Liver (tissue), 9 donors: ENCODE data around the gene MEOX2. TPM values are rescaled to one million over a fixed set of nuclear protein-coding genes. Genes with fewer than 3 reads are reported as not detected.

Experiments used
- DNase-seq: peaks from one replicate; pipeline ENCODE4 v3.0.0-alpha.2; 2017; ENCODE audit warnings: low spot score
- H3K27ac ChIP-seq, 2 donors: one replicate each; pipeline ENCODE4 v1.7.0; 2013; ENCODE audit warnings: inconsistent platforms in 2 of 2, low read length in 2 of 2, control low read depth in 1 of 2, low read depth in 1 of 2, mild to moderate bottlenecking in 1 of 2
- H3K27me3 ChIP-seq, 4 donors: one replicate each; pipeline versions ENCODE4 v1.6.1 to v1.7.0; 2013; ENCODE audit warnings: low read length in 3 of 4, inconsistent platforms in 1 of 4, mild to moderate bottlenecking in 1 of 4, moderate library complexity in 1 of 4; ENCODE audit not compliant: control insufficient read depth in 4 of 4, insufficient read depth in 4 of 4
- H3K36me3 ChIP-seq, 4 donors: one replicate each; pipeline versions ENCODE4 v1.6.1 to v1.7.0; 2013; ENCODE audit warnings: low read length in 3 of 4, mild to moderate bottlenecking in 3 of 4, low read depth in 1 of 4, moderate library complexity in 1 of 4; ENCODE audit not compliant: control insufficient read depth in 4 of 4, insufficient read depth in 3 of 4
- H3K4me1 ChIP-seq, 4 donors: one replicate each; pipeline versions ENCODE4 v1.6.1 to v1.7.0; 2013; ENCODE audit warnings: low read length in 3 of 4, mild to moderate bottlenecking in 3 of 4, moderate library complexity in 1 of 4; ENCODE audit not compliant: control insufficient read depth in 4 of 4, insufficient read depth in 4 of 4
- H3K4me3 ChIP-seq, 3 donors: one replicate each; pipeline versions ENCODE4 v1.6.1 to v1.7.0; 2013; ENCODE audit warnings: low read length in 3 of 3, control low read depth in 1 of 3, low read depth in 1 of 3, mild to moderate bottlenecking in 1 of 3
- H3K9ac ChIP-seq, 2 donors: one replicate each; pipeline ENCODE4 v1.7.0; 2013; ENCODE audit warnings: low read length in 2 of 2, mild to moderate bottlenecking in 2 of 2, moderate library complexity in 2 of 2, control low read depth in 1 of 2, low read depth in 1 of 2
- H3K9me3 ChIP-seq, 4 donors: one replicate each; pipeline versions ENCODE4 v1.6.1 to v1.7.0; 2013; ENCODE audit warnings: low read length in 3 of 4; ENCODE audit not compliant: control insufficient read depth in 4 of 4
- EGR1 ChIP-seq, 2 donors: IDR thresholded peaks; 2 replicates each; pipeline ENCODE4 v1.6.1; 2016 to 2018; ENCODE audit warnings: antibody characterized with exemption in 2 of 2, low read depth in 2 of 2
- GABPA ChIP-seq, 2 donors: IDR thresholded peaks in 1 of 2; conservative IDR thresholded peaks in 1 of 2; 2 replicates each; pipeline ENCODE4 v1.6.1; 2016; ENCODE audit warnings: antibody characterized with exemption in 2 of 2, mild to moderate bottlenecking in 1 of 2, moderate library complexity in 1 of 2
- HNF4A ChIP-seq, 2 donors: conservative IDR thresholded peaks; 2 replicates each; pipeline ENCODE4 v1.6.1; 2016; ENCODE audit warnings: antibody characterized with exemption in 2 of 2, mild to moderate bottlenecking in 2 of 2
- HNF4G ChIP-seq: IDR thresholded peaks from 2 replicates; pipeline ENCODE4 v1.6.1; 2016; ENCODE audit warnings: antibody characterized with exemption
- NR2F2 ChIP-seq: IDR thresholded peaks from 2 replicates; pipeline ENCODE4 v1.6.1; 2016; ENCODE audit warnings: antibody characterized with exemption
- SP1 ChIP-seq: IDR thresholded peaks from 2 replicates; pipeline ENCODE4 v1.6.1; 2018; ENCODE audit warnings: antibody characterized with exemption, mild to moderate bottlenecking
- TAF1 ChIP-seq: conservative IDR thresholded peaks from 2 replicates; pipeline ENCODE4 v1.6.1; 2016; ENCODE audit warnings: antibody characterized with exemption, mild to moderate bottlenecking
- YY1 ChIP-seq: IDR thresholded peaks from 2 replicates; pipeline ENCODE4 v1.6.1; 2016; ENCODE audit warnings: antibody characterized with exemption, mild to moderate bottlenecking
- WGBS: extraction: QIAGEN DNeasy Blood & Tissue Kit; methylation state at CpG from one replicate; pipeline ENCODE4 v1.1.7; 2013; 5-methylcytosine and 5-hydroxymethylcytosine counted together
- polyA plus RNA-seq, 2 donors: library from polyadenylated mRNA; stranded (reverse) in 1 of 2; unstranded in 1 of 2; fragments of 200-250 nt in 1 of 2; fragments of >200 nt in 1 of 2; fragmentation: Nextera tagmentation in 1 of 2; extraction: Ambion mirVana in 1 of 2; gene quantifications; one replicate each; pipeline versions ENCODE4 v1.2.1 to v1.2.3, GENCODE V29; 2013 to 2015
- total RNA-seq, 2 donors: library from RNA; depleted of rRNA; stranded (reverse); fragments of >200 nt; gene quantifications; one replicate each; pipeline ENCODE4 v1.2.3, GENCODE V29; 2014
- TF ChIP-seq, protein P1 (sequence below): IDR thresholded peaks from 2 replicates; pipeline ENCODE4 v1.6.1; 2016; ENCODE audit warnings: antibody characterized with exemption, mild to moderate bottlenecking
- TF ChIP-seq, protein P2 (sequence below): fragments of 150-350 bp; IDR thresholded peaks from 2 replicates; pipeline ENCODE4 v1.5.1; 2017; ENCODE audit warnings: improper control_type of control experiment, low read depth, low read length; ENCODE audit not compliant: missing input control
- TF ChIP-seq, protein P3 (sequence below): IDR thresholded peaks from 2 replicates; pipeline ENCODE4 v1.6.1; 2016; ENCODE audit warnings: antibody characterized with exemption
- TF ChIP-seq, protein P4 (sequence below): IDR thresholded peaks from 2 replicates; pipeline ENCODE4 v1.6.1; 2016; ENCODE audit warnings: antibody characterized with exemption
- donor health status: healthy.
- donor health status: healthy.
- donor health status: healthy.
- donor health status: healthy.
- donor health status: healthy.

MEOX2 gene
- total and polyA plus RNA-seq, 4 donors, result 0.32 to 0.70 (median 0.47) TPM

DNA sequence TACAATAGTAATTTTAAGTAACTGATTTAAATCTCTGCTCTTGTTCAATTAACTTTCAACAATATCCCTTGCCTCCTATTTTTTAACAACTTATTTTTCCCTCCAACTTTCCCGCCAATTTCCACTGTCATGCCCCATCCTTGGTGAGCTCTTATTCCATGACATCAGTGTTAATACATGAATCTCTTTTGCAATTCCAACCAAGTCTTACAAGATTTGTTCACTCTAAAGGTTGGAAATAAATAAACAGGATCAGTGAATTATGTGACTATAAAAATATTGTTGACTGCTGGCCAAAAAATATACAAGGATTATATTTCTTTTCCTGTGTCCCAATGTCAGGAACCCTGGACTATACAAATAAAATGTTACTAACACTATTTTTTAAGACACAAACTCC, 103.7 kb downstream of the MEOX2 start:
- no peak overlapping the region for H3K4me3 ChIP-seq
- H3K9me3 ChIP-seq, result peaks cover 0 to 10% (median 4%) of the 10 kb centered on the region in 4 donors
- H3K36me3 ChIP-seq, result no peaks in the 10 kb centered on the region
- H3K27me3 ChIP-seq, result no peaks in the 10 kb centered on the region
- peaks cover 4 to 27% (median 16%) of the 10 kb centered on the region in 4 donors for H3K4me1 ChIP-seq
- no peak overlapping the region for H3K27ac ChIP-seq
- TF ChIP-seq HNF4G (no peak), SP1 (no peak), EGR1 (IDR thresholded peaks at IDR 0.05; ENCODE audit: low read depth in 2 of 2) (no peak), NR2F2 (no peak), TAF1 (no peak), GABPA (IDR thresholded peaks at IDR 0.05 in 1 of 2, conservative IDR thresholded peaks at IDR 0.05 in 1 of 2) (no peak)
- TF ChIP-seq, protein P1, sequence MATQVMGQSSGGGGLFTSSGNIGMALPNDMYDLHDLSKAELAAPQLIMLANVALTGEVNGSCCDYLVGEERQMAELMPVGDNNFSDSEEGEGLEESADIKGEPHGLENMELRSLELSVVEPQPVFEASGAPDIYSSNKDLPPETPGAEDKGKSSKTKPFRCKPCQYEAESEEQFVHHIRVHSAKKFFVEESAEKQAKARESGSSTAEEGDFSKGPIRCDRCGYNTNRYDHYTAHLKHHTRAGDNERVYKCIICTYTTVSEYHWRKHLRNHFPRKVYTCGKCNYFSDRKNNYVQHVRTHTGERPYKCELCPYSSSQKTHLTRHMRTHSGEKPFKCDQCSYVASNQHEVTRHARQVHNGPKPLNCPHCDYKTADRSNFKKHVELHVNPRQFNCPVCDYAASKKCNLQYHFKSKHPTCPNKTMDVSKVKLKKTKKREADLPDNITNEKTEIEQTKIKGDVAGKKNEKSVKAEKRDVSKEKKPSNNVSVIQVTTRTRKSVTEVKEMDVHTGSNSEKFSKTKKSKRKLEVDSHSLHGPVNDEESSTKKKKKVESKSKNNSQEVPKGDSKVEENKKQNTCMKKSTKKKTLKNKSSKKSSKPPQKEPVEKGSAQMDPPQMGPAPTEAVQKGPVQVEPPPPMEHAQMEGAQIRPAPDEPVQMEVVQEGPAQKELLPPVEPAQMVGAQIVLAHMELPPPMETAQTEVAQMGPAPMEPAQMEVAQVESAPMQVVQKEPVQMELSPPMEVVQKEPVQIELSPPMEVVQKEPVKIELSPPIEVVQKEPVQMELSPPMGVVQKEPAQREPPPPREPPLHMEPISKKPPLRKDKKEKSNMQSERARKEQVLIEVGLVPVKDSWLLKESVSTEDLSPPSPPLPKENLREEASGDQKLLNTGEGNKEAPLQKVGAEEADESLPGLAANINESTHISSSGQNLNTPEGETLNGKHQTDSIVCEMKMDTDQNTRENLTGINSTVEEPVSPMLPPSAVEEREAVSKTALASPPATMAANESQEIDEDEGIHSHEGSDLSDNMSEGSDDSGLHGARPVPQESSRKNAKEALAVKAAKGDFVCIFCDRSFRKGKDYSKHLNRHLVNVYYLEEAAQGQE, result no peak
- TF ChIP-seq, protein P2, sequence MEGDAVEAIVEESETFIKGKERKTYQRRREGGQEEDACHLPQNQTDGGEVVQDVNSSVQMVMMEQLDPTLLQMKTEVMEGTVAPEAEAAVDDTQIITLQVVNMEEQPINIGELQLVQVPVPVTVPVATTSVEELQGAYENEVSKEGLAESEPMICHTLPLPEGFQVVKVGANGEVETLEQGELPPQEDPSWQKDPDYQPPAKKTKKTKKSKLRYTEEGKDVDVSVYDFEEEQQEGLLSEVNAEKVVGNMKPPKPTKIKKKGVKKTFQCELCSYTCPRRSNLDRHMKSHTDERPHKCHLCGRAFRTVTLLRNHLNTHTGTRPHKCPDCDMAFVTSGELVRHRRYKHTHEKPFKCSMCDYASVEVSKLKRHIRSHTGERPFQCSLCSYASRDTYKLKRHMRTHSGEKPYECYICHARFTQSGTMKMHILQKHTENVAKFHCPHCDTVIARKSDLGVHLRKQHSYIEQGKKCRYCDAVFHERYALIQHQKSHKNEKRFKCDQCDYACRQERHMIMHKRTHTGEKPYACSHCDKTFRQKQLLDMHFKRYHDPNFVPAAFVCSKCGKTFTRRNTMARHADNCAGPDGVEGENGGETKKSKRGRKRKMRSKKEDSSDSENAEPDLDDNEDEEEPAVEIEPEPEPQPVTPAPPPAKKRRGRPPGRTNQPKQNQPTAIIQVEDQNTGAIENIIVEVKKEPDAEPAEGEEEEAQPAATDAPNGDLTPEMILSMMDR, result no peak
- TF ChIP-seq, protein P3, sequence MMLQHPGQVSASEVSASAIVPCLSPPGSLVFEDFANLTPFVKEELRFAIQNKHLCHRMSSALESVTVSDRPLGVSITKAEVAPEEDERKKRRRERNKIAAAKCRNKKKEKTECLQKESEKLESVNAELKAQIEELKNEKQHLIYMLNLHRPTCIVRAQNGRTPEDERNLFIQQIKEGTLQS, result no peak
- DNase-seq, result no peak
- WGBS, result 97% methylated on average over 1 of the region's 1 CpG
- H3K9ac ChIP-seq, result no peak overlapping the region

DNA sequence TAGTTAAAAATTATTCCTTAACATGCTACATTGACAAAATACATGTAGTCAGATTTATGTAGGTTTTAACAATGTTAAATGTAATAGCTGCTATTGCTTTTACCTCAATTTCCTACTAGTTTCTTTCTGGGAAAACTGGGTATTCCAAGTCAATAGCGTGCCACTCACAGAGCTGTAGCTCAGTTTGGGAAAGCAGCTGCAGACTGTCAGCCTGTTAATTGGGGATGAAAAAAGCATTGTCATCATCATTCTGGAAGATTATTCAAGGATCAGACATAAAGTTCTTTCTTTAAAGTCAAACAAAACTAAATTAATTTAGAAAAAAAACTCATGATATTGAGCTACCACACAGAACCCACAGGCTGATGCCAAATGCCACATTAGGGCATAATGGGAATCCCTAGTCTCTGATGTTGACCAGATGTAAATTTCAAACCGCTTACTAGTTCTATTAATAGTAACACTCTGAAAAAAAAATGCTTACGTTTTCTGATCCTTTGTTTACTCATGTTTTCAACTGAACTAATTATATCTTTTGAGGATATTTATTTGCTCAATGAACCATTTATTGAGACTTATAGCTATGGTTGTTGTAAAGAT, 105.0 kb downstream of the MEOX2 start:
- peaks cover 4 to 30% (median 16%) of the 10 kb centered on the region in 4 donors for H3K4me1 ChIP-seq
- H3K27me3 ChIP-seq, result no peaks in the 10 kb centered on the region
- DNase-seq, result no peak
- H3K4me3 ChIP-seq, result peak overlapping the region in 1 of 3 donors; percentile 27
- no peak overlapping the region for H3K9ac ChIP-seq
- peaks cover 0 to 10% (median 4%) of the 10 kb centered on the region in 4 donors for H3K9me3 ChIP-seq
- no peaks in the 10 kb centered on the region for H3K36me3 ChIP-seq
- 25% methylated on average over 3 of the region's 3 CpGs for WGBS
- peak overlapping the region; percentile 15 to 56 for H3K27ac ChIP-seq
- TF ChIP-seq HNF4A (conservative IDR thresholded peaks at IDR 0.05) (peak in 1 of 2 donors; percentile 8), HNF4G (no peak), YY1 (no peak), EGR1 (IDR thresholded peaks at IDR 0.05; ENCODE audit: low read depth in 2 of 2) (no peak)
- TF ChIP-seq, protein P4, sequence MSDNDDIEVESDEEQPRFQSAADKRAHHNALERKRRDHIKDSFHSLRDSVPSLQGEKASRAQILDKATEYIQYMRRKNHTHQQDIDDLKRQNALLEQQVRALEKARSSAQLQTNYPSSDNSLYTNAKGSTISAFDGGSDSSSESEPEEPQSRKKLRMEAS, result peak; percentile 9
